Colon (tissue), 2 donors: Measurements from ENCODE around the gene BACH1.
"Not testable (repeated sequence)": the region's sequence is repeated elsewhere in the genome, so short reads cannot be mapped to it uniquely, and the experiment has no call there.

Experiments
- FAIRE-seq: peaks from 2 replicates; lab custom pipeline; 2012; peaks lifted over from hg19 to GRCh38; lab: Jason Lieb, UNC
- donor health status: control.
- donor health status: control.

Gene BACH1

DNA sequence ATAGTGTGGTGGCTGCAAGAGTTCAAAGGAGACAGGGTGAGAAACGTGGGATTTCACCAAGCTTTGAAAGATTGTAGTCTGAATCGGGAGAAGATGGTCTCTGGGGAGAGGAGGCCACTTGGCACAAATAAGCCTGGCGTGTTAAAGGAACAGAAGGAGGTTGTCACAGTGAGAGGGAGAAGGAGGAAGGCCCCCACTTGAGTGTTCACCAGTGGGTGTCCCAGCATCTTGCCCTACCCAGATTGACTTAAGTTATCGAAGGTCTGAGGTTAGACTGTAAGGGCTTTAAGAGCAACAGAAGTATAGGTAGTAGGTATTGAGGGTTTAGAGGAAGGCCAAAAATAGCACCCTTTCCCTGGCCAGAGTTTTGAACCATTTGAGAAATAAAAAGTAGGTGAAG is 48.0 kb downstream of the BACH1 start:
- FAIRE-seq: no peak

DNA sequence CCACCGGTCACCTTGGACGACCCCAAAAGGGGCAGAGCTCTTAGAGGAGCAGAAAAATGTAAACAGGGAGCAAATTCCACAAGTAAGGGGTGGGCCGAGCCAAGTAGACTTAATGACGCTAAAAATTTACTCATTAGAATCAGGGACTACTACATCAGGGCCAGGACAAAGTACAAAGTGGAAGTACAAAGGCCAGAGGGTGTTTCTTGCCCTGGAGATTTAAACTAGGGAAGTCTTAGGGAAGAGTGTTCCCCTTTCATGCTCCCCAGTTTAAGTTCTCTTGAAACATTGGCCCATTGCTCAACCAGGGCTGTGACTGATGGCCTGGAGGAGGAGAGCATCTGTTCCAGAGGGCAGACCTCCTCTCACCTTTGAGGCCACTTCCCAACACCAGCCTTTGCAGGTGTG is 48.6 kb downstream of the BACH1 start:
- FAIRE-seq: no peak

DNA sequence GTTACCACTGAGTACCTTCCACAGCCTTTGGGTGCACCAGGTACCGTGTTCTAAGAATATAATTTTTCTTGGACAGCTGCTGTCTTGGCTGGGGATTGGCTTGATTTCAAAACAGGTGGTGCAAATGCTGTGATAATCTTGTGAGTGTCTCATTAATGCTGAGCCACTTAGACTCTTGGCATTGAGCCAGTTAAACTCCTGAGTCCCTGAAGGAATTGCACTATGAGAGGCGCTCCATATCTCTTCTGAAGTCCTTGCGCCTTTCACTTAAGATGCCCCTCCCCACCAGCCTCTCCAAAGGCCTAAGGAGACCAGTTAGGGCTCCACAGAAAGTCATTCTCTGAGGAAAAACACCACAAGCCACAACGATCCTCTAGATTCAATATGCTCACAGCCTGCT is 51.0 kb downstream of the BACH1 start:
- no peak for FAIRE-seq

DNA sequence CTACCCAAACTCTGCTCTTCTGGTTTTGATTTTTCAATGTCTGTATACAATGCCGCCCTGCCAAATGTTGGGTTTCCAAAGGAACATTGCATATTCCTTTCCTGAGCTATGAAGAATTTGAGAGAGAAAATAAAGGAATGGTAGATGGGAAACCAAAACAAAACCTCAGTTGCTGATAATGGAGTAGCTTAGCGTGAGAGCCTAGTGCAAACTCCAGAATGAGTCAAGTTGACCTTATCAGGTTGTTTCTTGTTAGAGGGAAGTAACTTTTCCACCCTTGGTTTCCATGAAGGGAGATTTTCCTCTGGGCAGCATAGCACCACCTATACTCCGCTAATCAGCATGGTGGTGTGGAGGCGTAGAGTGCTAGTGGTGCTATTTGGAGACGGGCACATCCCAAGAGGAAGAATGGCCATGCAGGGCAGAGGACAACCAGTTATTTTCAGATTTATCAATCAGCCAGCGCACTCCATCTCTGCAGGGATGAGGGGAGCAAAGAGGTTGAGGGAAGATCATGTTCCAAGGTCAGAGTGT is 51.6 kb downstream of the BACH1 start:
- FAIRE-seq: no peak

DNA sequence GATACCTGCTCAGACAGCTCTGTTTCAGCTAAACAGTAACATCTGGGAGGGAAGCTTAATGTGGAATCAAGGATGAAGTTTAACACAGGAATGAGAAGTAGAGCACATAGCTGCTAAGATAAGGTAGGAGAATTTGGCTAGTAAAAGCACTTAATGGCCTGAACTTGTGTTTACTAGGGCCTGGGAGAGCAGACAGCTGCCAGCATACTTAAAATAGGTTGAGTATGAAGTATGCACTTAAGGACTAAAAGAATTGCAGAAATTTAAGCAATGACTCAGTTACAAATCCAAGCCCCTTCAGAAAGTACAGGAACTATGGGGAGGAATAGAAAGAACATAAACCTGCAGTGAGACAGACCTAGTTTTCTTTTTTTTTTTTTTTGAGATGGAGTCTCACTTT is 53.0 kb downstream of the BACH1 start:
- FAIRE-seq: no peak

DNA sequence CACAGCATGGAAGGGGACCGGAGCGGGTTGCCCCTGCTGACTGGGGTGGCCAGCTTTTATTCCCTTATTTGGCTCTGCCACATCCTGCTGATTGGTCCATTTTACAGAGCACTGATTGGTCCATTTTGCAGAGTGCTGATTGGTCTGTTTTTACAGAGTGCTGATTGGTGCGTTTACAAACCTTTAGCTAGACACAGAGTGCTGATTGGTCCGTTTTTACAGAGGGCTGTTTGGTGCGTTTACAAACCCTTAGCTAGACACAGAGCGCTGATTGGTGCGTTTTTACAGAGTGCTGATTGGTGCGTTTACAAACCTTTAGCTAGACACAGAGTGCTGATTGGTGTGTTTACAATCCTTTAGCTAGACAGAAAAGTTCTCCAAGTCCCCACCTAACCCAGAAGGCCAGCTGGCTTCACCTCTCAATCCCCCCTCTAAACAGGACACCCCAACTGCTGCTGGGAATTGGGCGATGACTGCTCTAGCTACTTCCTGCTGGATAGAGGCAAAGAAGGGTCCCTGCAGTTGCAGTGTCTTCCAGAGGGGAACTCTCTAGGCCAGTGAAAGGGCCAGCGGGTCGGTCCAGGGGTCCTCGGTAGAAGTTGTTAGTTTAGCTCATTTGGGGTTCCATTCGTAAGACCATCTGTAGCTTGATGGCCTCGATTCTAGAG is 56.5 kb downstream of the BACH1 start:
- FAIRE-seq: not testable (repeated sequence)

DNA sequence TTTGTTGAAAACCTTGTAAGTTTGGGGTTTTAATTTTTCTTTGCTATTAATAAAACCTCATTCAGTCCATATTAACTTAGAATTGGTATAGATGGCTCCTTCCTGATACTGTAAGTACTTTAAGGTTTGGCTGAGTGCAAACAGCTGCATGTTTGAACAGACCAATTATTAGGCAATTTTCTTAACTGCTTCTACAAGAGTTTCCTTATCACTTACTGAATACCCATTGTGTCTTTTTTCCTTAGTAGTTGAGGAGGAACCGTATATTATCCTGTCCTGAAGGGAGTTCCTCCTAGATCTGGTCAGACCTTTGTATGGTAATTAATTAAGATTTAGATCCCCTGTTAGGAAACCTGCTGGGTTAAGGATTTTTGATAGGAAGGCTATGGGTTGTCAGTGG is 57.6 kb downstream of the BACH1 start:
- not testable (repeated sequence) for FAIRE-seq

DNA sequence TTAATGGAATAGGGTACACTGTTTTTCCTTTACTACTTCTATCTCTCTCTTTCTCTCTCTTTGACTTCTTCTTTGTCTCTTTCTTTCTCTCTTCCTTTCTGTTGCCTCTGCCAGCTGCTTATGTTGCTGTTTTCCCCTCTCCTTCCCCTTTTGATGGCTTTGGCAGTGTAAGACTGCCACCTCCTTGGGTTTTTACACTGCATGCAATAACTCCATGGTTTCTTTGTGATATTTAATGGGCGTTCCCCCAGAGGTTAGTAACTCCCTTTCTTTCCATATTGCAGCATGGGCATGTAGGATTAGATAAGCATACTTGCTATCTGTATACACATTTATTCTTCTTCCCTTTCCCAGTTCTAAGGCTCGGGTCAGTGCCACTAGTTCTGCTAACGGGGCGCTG is 58.1 kb downstream of the BACH1 start:
- not testable (repeated sequence) for FAIRE-seq

DNA sequence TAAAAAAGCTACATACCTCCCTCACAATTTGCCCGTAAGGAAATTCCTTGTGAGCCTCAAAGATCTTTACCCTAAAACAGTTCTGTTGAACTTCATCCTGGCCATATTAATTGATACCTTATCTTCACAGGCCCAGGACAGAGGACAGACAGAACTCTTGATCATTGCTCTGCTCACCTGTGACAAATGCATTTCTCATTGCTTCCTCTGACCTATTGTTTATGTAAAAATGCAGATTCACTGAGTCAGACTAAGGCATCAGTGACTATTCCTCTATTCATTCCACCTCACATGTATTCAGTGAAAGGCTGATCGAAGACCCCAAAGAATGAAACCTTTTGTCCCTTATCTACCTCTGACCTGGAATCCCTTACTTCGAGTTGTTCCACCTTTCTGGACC is 61.0 kb downstream of the BACH1 start:
- no peak for FAIRE-seq

DNA sequence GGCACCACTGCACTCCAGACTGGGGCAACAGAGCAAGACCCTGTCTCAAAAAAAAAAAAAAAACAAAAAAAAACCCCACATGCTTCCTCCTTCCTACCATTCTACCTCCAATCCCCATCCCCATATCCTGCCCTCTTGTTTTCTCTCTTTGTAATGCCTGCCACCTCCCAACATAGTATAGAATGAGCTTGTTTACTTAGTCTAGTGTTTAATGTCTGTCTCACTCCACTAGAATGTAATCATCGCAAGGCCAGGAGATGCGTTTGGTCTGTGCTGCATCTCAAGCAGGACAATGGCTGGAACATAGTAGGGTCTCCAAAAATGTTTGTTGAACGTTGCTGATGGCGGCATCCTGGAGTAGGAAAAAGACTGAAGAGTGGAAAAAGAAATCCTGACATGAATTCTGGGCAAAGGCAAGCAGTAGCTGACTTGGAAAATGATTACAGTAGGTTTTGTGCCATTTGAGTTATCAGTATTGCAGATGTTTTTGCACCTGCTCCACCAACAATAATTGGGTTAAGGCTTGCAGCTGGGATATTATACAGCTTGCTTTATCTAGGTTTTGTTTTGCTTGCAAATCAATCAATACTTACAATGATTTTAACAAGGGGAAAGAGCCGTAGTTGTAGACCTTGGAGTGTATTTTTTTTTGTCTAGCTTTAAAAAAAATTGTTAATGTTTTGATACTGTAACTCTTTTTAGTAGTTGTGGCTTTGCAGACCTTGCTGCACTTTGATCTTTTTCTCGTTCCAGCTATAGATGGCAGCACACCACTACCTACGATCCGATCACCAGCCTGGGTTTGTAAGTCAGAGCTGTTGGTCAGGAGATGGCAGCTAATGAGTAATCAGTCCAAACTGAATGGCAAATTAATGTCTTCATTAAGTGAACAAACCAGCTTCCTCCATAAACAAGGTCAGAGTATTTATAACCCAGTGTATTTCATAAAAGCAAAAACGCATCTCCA is 62.4 kb downstream of the BACH1 start:
- no peak for FAIRE-seq

DNA sequence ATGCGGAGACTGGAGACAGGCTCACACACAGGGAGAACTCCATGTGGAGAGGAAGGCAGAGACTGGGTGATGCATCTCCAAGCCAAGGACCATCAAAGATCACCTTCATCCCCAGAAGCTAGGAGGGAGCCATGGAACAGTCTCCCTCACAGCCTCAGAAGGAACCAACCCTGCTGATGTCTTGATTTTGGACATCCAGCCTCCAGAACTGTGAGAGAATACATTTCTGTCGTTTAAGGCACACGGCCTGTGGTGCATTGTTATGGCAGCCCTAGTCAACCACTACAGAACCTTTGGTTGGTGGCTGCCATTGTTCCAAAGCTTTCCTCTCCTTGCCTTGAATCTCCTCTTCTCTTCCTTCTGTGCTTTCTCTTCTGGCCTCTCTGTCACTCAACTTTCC is 64.0 kb downstream of the BACH1 start:
- no peak for FAIRE-seq

DNA sequence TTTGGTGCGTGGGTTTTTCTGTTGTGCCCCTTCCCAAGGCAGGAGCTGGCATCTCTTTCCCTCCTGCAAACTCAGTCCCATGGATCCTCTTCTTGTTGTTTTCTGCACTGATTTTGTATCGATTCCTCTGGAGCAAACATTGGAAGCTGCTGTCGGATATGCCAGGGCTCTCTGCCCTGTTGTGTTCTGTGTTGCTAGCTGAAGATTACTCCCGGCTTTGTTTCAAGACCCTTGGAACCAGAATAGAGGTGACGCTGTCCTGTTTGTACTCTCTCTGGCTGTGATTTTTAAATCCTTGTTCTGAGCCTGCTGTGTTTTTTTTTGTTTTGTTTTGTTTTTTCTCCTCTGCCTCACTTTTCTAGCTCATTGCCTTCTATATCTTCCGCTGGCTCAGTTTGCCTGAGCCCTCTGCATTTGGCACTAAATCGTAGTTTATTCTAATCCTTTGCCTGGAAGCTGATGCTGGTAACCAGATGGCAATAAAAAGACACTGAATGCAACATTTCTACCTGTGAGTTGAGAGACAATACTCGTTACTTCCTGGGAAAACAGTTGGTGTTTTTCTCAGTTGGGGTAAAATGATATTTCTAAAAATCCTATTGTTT is 67.0 kb downstream of the BACH1 start:
- no peak for FAIRE-seq

DNA sequence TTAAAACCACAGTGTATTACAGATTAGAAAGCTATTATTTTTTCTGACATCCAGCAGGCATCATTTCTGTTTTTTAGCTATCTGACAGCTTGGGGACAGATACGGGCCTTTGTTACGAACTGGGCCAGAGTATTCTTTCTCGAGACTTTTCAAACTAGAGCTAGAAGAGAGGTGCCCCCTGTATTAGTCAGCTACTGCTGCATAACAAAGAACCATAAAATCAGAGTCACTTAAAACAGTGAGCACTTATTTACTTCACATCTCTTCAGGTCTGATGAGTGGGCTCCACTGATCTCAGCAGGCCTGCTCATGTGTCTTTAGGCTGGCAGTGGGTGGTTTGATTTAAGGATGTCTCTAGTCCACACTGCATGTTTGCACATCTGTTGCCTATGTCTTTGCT is 67.8 kb downstream of the BACH1 start:
- no peak for FAIRE-seq

DNA sequence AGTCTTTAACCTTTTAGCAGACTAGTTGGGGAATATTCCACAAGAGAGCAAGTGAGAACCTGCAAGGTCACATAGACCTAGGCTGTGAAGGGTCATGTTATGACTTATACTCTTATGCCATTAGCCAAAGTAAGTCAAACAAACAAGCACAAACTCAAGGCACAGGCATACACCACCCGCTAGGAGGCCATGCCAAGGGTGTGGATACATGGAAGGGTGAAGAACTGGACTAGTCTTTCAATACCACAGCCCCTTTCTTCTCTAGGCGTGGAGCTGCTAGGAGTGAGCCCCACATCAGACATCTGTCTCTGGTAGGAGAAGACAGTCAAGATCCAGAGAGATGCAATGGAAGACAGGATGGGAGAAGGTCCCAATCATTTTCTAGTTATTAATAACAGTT is 68.6 kb downstream of the BACH1 start:
- FAIRE-seq: no peak

DNA sequence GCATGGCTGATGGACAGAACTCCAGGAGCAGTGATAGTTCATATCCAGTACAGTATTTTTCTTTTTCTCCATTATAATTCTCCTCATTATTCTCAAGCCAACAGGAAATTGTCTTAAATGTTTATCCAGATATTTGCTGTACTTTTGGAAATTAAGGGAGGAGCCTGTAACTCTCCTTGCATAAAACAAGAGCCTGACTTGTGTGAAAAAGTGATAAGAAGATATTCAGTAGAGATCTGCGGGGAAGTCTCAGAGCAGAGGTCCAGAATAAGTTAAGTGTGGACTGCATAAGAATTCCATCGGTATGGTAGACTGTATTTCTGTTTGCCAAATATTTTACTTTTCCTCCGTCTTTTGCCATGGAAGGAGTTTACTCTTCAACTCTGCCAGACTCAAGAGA is 70.2 kb downstream of the BACH1 start:
- no peak for FAIRE-seq

DNA sequence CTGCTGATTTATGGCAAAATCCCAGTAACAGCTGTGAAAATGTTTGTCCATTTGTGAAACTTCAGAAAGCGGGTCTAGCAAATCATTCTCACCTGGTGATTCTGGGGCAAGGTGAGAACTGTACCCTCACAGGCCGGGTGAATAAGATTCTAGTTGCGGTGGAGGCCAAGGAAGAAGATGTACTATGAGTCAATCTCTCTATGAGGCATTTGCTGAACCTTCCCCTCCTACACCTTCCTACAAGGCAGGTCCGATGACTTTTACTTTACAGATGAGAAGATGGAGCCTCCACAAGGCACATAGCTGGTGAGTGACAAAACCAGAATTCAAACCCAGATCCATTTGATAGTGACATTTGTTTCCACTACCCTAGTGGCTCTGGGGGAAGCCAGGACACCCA is 72.7 kb downstream of the BACH1 start:
- no peak for FAIRE-seq

DNA sequence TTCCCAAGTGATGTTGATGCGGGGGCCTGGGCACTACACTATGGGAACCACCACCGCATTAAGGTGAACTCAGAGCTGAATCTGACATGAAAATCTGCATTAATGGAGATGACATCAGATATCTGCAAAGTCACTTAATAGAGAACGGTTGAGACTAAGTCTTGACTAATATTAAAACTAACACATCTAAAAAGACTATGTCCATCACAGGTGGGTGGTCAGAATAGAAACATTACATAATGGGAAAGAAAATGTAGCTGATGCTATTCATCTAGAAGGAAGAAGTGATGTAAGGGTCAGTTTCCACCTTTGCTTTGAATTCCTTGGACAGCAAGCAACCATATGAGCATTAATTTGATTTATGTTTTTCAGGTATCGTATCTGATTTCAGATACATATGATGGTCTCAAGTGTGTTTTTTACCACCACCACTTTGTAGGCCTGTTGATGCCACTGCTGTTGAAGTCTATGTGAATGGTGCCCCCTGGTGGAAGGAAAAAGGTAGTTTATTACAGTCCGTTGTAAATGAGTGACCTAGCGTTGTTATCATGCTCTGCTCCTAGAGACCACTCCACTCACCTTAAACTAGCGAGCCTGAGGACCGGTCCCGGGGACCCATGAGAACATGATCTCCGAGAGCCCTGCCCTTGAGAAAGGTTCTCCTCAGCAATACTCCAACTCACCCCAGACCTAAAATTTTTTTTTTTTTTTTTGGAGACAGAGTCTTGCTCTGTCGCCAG is 73.5 kb downstream of the BACH1 start:
- FAIRE-seq: no peak

DNA sequence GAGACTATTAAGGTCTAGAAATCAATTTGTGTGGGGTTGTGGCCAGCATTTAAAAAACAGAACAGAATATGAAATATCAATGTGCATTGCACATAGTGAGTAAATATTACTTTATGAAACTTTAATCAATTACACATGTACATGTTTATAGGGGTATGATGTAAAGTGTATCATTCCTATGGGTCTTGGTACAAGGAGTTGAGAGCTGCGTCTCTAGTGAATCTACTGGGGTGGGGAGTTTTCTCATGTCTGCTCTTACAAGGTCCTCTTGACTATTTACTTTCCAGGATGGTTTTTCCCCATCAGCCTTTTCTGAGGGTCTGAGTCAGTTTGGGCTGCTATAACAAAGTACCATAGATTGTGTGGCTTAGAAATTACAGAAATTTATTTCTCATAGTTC is 75.8 kb downstream of the BACH1 start:
- no peak for FAIRE-seq

DNA sequence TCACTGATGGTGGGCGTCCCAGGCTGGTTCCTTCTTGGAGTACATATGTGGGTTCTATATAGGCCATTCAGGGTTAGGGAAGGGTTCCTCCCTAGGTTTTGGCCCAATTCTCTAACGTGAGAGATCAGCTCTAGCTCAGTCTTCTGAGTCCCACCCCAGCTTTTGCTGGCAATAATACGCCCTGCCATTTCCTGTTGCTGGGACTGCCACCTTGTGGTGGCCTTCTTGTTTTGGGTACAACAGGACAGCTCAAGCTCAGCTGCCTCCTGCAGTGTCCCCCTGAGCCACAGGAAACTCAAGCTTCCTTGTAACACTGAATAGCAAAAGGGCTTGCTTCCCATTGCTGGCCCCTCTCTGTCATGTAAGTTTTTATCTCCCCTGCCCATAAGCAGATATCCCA is 77.8 kb downstream of the BACH1 start:
- no peak for FAIRE-seq

DNA sequence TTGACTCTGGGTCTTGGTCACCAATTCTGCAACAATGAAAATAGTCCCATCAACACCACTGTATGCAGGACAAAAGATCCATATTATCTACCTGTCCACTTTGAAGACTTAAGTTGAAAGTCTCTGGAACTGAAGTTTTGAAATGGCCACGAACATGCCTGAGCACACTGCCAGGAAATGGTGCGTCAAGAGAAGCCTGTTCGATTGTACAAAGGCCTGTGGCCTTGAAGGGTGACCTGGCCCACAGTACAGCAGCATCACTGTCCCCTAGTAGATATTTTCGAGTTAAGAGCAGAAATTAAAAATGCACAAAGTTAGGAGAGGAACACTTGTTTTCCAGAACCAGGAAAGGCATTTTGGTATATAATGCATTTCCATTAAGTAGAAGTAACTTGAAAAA is 78.5 kb downstream of the BACH1 start:
- FAIRE-seq: no peak

DNA sequence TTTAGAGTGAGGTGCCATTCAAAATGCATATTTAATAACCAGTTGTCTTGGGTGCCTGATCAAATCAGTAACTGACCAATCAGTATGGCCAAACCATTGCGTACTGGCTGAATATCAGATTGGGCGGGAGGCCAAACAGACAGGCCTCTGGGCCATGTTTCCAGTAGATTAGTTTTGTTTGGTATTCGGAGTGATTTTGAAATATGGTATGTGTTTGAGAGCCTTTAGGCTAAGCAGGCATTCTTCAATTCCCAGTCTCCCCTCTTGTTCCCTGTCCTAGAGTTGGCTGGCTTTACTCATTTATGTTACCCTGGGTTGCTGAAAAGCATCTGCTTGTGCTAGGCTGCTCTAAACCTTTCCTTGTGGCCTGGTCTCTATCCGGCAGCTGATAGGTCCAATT is 80.1 kb downstream of the BACH1 start:
- FAIRE-seq: no peak

DNA sequence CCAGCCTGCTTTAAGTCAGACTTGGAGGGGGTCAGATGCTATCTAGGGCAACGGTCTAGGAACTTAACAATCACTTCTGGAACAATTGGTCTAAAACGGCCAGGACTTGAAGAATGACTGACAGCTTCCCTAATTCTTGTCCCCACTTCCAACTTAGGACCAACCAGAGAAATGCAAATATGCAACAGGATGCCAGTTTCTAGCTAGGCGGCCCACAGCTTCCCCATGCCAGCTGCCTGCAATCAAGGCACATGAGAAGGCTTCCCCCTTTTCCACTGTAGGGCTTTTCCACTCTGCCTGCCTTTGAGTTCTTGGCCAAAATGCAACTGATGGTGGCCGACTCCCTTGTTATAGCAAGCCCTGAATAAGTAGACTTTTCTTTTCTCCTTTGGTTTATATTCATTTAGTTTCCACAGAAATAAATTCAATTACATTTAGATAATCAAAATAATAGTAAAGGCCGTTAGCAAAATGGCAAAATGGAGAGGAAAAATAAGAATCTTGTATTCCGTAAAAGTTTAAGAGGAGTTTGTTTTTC is 80.9 kb downstream of the BACH1 start:
- no peak for FAIRE-seq
